GM18868 (cell line): Measurements from ENCODE around the gene PIGK.
"Not testable (repeated sequence)": the region's sequence is repeated elsewhere in the genome, so short reads cannot be mapped to it uniquely, and the experiment has no call there.

Experiments
- ATAC-seq: cut with Tn5 transposase; IDR thresholded peaks from one replicate; pipeline ENCODE4 v1.9.1; 2021; ENCODE audit warnings: mild to moderate bottlenecking, moderate library complexity; ENCODE audit not compliant: unreplicated experiment

Gene PIGK

GRCh38 chr1:77219166-77219887, at the start of gene PIGK:
PIGK (minus strand) TSS chr1:77219430; CDS start chr1:77219402, 28 bp downstream.
- ATAC-seq, result peak; percentile 96

GRCh38 chr1:77267035-77267434, 47.8 kb upstream of the PIGK start:
- ATAC-seq, result no peak

- no peak for ATAC-seq
Measured at GRCh38 chr1:77265180-77265579, 46.0 kb upstream of the PIGK start.

GRCh38 chr1:77263708-77264107, 44.5 kb upstream of the PIGK start:
- ATAC-seq, result no peak

GRCh38 chr1:77253211-77253610, 34.0 kb upstream of the PIGK start:
- no peak for ATAC-seq

GRCh38 chr1:77250126-77250525, 30.9 kb upstream of the PIGK start:
- no peak for ATAC-seq

GRCh38 chr1:77245830-77246229, 26.6 kb upstream of the PIGK start:
- ATAC-seq, result no peak

- ATAC-seq, result no peak
Measured at GRCh38 chr1:77239311-77239710, 20.1 kb upstream of the PIGK start.

GRCh38 chr1:77238462-77238861, 19.2 kb upstream of the PIGK start:
- no peak for ATAC-seq

- no peak for ATAC-seq
Measured at GRCh38 chr1:77234943-77235342, 15.7 kb upstream of the PIGK start.

GRCh38 chr1:77234096-77234495, 14.9 kb upstream of the PIGK start:
- no peak for ATAC-seq

- no peak for ATAC-seq
Measured at GRCh38 chr1:77232829-77233228, 13.6 kb upstream of the PIGK start.

- no peak for ATAC-seq
Measured at GRCh38 chr1:77230051-77230450, 10.8 kb upstream of the PIGK start.

GRCh38 chr1:77228836-77229235, 9.6 kb upstream of the PIGK start:
- no peak for ATAC-seq

GRCh38 chr1:77227381-77227780, 8.2 kb upstream of the PIGK start:
- ATAC-seq, result no peak

GRCh38 chr1:77222496-77222895, 3.3 kb upstream of the PIGK start:
- no peak for ATAC-seq

- ATAC-seq, result no peak
Measured at GRCh38 chr1:77220687-77221463, 1.6 kb upstream of the PIGK start.

- peak; percentile 37 for ATAC-seq
Measured at GRCh38 chr1:77218477-77219165, 609 bp downstream of the PIGK start.

GRCh38 chr1:77204043-77204442, 15.2 kb downstream of the PIGK start:
- not testable (repeated sequence) for ATAC-seq

GRCh38 chr1:77202751-77203150, 16.5 kb downstream of the PIGK start:
- no peak for ATAC-seq

GRCh38 chr1:77200806-77201205, 18.4 kb downstream of the PIGK start:
- ATAC-seq, result no peak

GRCh38 chr1:77200293-77200692, 18.9 kb downstream of the PIGK start:
- no peak for ATAC-seq
